ENCODE results near the gene MAP3K8. TPM values are rescaled to one million over a fixed set of nuclear protein-coding genes. Genes with fewer than 3 reads are reported as not detected.

The MAP3K8 gene
- total RNA-seq, 1 donor from 2014 or later: 1.7 TPM

DNA sequence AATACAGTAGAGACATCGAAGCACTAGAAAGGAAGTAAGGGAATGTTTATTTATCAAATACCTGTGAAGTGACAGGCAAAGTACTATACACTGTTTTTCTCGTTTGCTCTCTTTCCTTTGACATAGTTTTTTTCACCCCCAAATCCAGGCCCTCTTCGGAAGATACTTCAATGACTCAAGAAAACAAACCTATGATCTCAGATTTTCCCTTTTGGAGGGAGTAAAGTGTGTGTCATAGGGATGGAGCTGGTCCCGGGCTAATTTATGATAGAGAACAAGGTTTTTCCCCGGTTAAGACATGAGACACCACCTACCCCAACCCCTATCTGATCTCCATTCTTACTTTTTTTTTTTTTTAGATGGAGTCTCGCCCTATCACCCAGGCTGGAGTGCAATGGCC lies 61.7 kb downstream of the MAP3K8 start:
- peaks cover 6% of the 10 kb centered on the region for H3K27me3 Mint-ChIP-seq (ENCODE audit: unreplicated experiment)
- no peak overlapping the region for H3K4me3 Mint-ChIP-seq (ENCODE audit: unreplicated experiment)
- H3K36me3 Mint-ChIP-seq (ENCODE audit: unreplicated experiment): no peaks in the 10 kb centered on the region
- TF ChIP-seq, protein P1, sequence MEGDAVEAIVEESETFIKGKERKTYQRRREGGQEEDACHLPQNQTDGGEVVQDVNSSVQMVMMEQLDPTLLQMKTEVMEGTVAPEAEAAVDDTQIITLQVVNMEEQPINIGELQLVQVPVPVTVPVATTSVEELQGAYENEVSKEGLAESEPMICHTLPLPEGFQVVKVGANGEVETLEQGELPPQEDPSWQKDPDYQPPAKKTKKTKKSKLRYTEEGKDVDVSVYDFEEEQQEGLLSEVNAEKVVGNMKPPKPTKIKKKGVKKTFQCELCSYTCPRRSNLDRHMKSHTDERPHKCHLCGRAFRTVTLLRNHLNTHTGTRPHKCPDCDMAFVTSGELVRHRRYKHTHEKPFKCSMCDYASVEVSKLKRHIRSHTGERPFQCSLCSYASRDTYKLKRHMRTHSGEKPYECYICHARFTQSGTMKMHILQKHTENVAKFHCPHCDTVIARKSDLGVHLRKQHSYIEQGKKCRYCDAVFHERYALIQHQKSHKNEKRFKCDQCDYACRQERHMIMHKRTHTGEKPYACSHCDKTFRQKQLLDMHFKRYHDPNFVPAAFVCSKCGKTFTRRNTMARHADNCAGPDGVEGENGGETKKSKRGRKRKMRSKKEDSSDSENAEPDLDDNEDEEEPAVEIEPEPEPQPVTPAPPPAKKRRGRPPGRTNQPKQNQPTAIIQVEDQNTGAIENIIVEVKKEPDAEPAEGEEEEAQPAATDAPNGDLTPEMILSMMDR (IDR thresholded peaks at IDR 0.05; ENCODE audit: partially characterized antibody, unreplicated experiment): no peak
- H3K9me3 Mint-ChIP-seq (ENCODE audit: unreplicated experiment): peaks cover 3% of the 10 kb centered on the region
- no peaks in the 10 kb centered on the region for H3K4me1 Mint-ChIP-seq (ENCODE audit: low read depth, unreplicated experiment)
- no peak for DNase-seq
- H3K27ac Mint-ChIP-seq (ENCODE audit: unreplicated experiment): no peak overlapping the region

GRCh38 chr10:30499816-30500215 lies 65.8 kb downstream of the MAP3K8 start:
- Mint-ChIP-seq H3K27me3 (ENCODE audit: unreplicated experiment) (no peaks in the 10 kb centered on the region), H3K9me3 (ENCODE audit: unreplicated experiment) (no peaks in the 10 kb centered on the region), H3K4me1 (ENCODE audit: low read depth, unreplicated experiment) (no peaks in the 10 kb centered on the region), H3K4me3 (ENCODE audit: unreplicated experiment) (no peak overlapping the region), H3K36me3 (ENCODE audit: unreplicated experiment) (no peaks in the 10 kb centered on the region), H3K27ac (ENCODE audit: unreplicated experiment) (no peak overlapping the region)
- no peak for DNase-seq
- TF ChIP-seq, protein P1 (IDR thresholded peaks at IDR 0.05; ENCODE audit: partially characterized antibody, unreplicated experiment): no peak

DNA sequence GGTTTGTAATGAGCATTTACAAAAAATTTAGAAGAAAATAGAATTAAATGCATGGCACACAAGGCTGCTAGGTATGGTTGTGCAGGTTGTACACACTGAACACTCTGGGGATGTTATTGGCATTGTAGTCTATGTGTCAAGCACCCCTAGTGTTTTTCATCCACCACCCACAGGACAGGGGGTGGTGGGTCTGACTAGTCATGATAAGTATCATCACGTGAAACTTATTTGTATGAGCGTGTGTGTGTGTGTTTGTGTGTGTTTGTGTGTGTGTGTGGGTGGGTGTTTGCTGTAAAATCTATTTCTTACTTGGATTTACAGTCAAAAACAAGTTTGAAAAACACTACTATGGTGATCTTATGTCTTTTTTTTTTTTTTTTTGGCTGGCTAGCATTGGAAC lies 66.5 kb downstream of the MAP3K8 start:
- H3K27me3 Mint-ChIP-seq (ENCODE audit: unreplicated experiment): no peaks in the 10 kb centered on the region
- H3K36me3 Mint-ChIP-seq (ENCODE audit: unreplicated experiment): no peaks in the 10 kb centered on the region
- H3K27ac Mint-ChIP-seq (ENCODE audit: unreplicated experiment): no peak overlapping the region
- H3K4me1 Mint-ChIP-seq (ENCODE audit: low read depth, unreplicated experiment): no peaks in the 10 kb centered on the region
- no peak for DNase-seq
- H3K9me3 Mint-ChIP-seq (ENCODE audit: unreplicated experiment): no peaks in the 10 kb centered on the region
- H3K4me3 Mint-ChIP-seq (ENCODE audit: unreplicated experiment): no peak overlapping the region
- TF ChIP-seq, protein P1 (IDR thresholded peaks at IDR 0.05; ENCODE audit: partially characterized antibody, unreplicated experiment): no peak

GRCh38 chr10:30500963-30501504 lies 67.0 kb downstream of the MAP3K8 start:
- H3K27ac Mint-ChIP-seq (ENCODE audit: unreplicated experiment): no peak overlapping the region
- no peak for DNase-seq
- no peaks in the 10 kb centered on the region for H3K4me1 Mint-ChIP-seq (ENCODE audit: low read depth, unreplicated experiment)
- TF ChIP-seq, protein P1 (IDR thresholded peaks at IDR 0.05; ENCODE audit: partially characterized antibody, unreplicated experiment): no peak
- no peaks in the 10 kb centered on the region for H3K9me3 Mint-ChIP-seq (ENCODE audit: unreplicated experiment)
- H3K4me3 Mint-ChIP-seq (ENCODE audit: unreplicated experiment): no peak overlapping the region
- H3K27me3 Mint-ChIP-seq (ENCODE audit: unreplicated experiment): no peaks in the 10 kb centered on the region
- no peaks in the 10 kb centered on the region for H3K36me3 Mint-ChIP-seq (ENCODE audit: unreplicated experiment)

DNA sequence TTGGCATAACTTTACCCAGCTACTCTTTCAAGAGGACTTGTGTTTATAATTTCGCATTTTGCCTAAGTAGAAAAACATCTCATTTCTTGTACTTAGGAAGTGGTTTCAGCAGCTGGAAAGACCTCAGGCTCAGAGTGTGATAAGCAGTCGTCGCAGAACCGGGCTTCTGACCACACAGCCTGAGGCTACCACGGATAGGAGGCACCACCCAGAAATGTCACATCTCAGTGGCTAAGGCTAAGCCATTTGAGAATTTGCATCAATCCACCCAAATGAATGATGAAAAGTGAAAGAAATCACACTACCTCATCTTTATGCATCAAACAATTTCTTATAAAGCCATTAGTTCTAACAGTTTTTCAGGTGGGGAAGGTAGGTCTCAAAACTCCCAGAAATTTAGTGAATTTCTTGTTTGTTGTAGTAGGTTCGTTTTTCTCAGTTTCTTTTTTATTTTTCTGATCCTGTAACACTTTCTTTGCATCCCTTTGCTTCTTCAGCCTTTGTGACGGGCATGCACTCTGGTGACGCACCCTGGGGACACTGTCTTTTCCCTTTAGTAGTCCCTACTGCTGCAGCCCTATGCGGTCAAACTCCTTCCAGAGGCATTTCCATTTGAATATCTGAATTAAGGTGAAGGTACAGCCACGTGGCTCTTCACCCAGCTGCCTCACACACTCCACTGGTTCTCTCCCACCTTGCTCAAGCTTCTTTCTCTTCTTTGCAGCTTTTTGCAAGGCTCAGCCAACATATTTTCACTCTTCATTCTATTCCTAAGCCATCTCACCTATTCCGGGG lies 68.5 kb downstream of the MAP3K8 start:
- Mint-ChIP-seq H3K27ac (ENCODE audit: unreplicated experiment) (no peak overlapping the region), H3K4me3 (ENCODE audit: unreplicated experiment) (no peak overlapping the region), H3K4me1 (ENCODE audit: low read depth, unreplicated experiment) (no peaks in the 10 kb centered on the region), H3K36me3 (ENCODE audit: unreplicated experiment) (no peaks in the 10 kb centered on the region), H3K27me3 (ENCODE audit: unreplicated experiment) (no peaks in the 10 kb centered on the region), H3K9me3 (ENCODE audit: unreplicated experiment) (no peaks in the 10 kb centered on the region)
- DNase-seq: no peak
- TF ChIP-seq, protein P1 (IDR thresholded peaks at IDR 0.05; ENCODE audit: partially characterized antibody, unreplicated experiment): no peak

Data from glutamatergic neuron (in vitro differentiated cells).